ENCODE measurements around the gene IFT81. TPM values are rescaled to one million over a fixed set of nuclear protein-coding genes. Genes with fewer than 3 reads are reported as not detected.

IFT81 gene
- total RNA-seq, 1 experiment from 2014 or later, result 15.5 TPM

DNA sequence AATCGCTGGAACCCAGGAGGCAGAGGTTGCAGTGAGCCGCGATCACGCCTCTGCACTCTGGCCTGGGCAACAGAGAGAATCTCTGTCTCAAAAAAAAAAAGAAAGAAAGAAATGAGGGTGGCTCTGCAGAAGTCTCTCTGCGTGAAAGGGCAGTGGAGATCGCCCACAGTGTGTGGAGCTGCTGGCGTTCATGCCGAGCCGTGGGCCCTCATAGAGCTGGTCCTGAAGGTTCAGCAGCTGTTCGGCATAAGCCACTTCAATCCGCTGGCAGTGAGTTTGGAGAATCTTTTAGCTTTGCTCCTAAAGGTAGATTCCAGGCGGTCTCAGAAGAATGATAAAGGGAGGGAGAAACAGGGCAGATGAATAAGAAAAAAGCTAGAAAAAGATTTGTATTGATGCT, 120.2 kb downstream of the IFT81 start:
- no peaks in the 10 kb centered on the region for H3K4me1 ChIP-seq (ENCODE audit: control insufficient read depth, insufficient read depth, low read length)
- TF ChIP-seq CTCF (IDR thresholded peaks at IDR 0.05), result no peak
- no peak for TF ChIP-seq SIN3A (IDR thresholded peaks at IDR 0.05; ENCODE audit: borderline replicate concordance, insufficient read depth, low read depth, low read length)
- TF ChIP-seq REST (IDR thresholded peaks at IDR 0.05; ENCODE audit: insufficient read depth in 1 of 2, low read depth in 2 of 2, low read length in 1 of 2), result no peak
- no peak for TF ChIP-seq POLR2AphosphoS5 (IDR thresholded peaks at IDR 0.05; ENCODE audit: low read depth, low read length)
- TF ChIP-seq TCF7L2 (IDR thresholded peaks at IDR 0.05; ENCODE audit: low read depth, low read length), result no peak
- in situ Hi-C loops (cut with HindIII; ENCODE audit: low pct_unique_long_range_greater_than_20kb, low sequenced_read_pairs), result no loop called here
- no peak for DNase-seq (ENCODE audit: low read depth, low spot score)
- H3K36me3 ChIP-seq (ENCODE audit: control insufficient read depth, insufficient read depth, low read length), result no peaks in the 10 kb centered on the region
- H3K27ac ChIP-seq (ENCODE audit: low read length), result no peak overlapping the region
- no TSS peak for BruUV-seq (replicated peaks)
- CTCF ChIA-PET, result interaction anchor here (0.5 to 0.7 kb wide), 3 partner anchors 70 to 982 kb away, joined by 5 to 11 read pairs (median 5); no protein-coding TSS in a partner anchor
- no peak overlapping the region for H3K4me3 ChIP-seq (ENCODE audit: low read depth in 2 of 2, low read length in 2 of 2)
- POLR2A ChIA-PET, result interaction anchor here (0.7 kb wide), 1 partner anchor 304 kb away, joined by 3 read pairs; no protein-coding TSS in a partner anchor
- no peaks in the 10 kb centered on the region for H3K9me3 ChIP-seq (ENCODE audit: control insufficient read depth, insufficient read depth, low read depth, low read length)
- ATAC-seq, result no peak
- intact Hi-C loops (cut with micrococcal nuclease; ENCODE audit: unreplicated experiment), result no loop called here
- no peaks in the 10 kb centered on the region for H3K27me3 ChIP-seq (ENCODE audit: control insufficient read depth, insufficient read depth, low read length)

- in situ Hi-C loops (cut with HindIII; ENCODE audit: low pct_unique_long_range_greater_than_20kb, low sequenced_read_pairs) (no loop called here), intact Hi-C loops (cut with micrococcal nuclease; ENCODE audit: unreplicated experiment) (no loop called here)
- no peak for DNase-seq (ENCODE audit: low read depth, low spot score)
- ChIA-PET CTCF (interaction anchor here (0.5 to 0.7 kb wide), 3 partner anchors 69 to 982 kb away, joined by 5 to 11 read pairs (median 5); no protein-coding TSS in a partner anchor), POLR2A (interaction anchor here (0.6 to 0.7 kb wide), 2 partner anchors 14 to 305 kb away, joined by 3 to 6 read pairs; no protein-coding TSS in a partner anchor)
- H3K4me3 ChIP-seq (ENCODE audit: low read depth in 2 of 2, low read length in 2 of 2), result no peak overlapping the region
- no peak overlapping the region for H3K27ac ChIP-seq (ENCODE audit: low read length)
- no peaks in the 10 kb centered on the region for H3K4me1 ChIP-seq (ENCODE audit: control insufficient read depth, insufficient read depth, low read length)
- no peaks in the 10 kb centered on the region for H3K27me3 ChIP-seq (ENCODE audit: control insufficient read depth, insufficient read depth, low read length)
- BruUV-seq (replicated peaks), result no TSS peak
- TF ChIP-seq SIN3A (IDR thresholded peaks at IDR 0.05; ENCODE audit: borderline replicate concordance, insufficient read depth, low read depth, low read length) (no peak), REST (IDR thresholded peaks at IDR 0.05; ENCODE audit: insufficient read depth in 1 of 2, low read depth in 2 of 2, low read length in 1 of 2) (no peak), TCF7L2 (IDR thresholded peaks at IDR 0.05; ENCODE audit: low read depth, low read length) (no peak), POLR2AphosphoS5 (IDR thresholded peaks at IDR 0.05; ENCODE audit: low read depth, low read length) (no peak), CTCF (IDR thresholded peaks at IDR 0.05) (no peak)
- H3K9me3 ChIP-seq (ENCODE audit: control insufficient read depth, insufficient read depth, low read depth, low read length), result no peaks in the 10 kb centered on the region
- ATAC-seq, result no peak
- H3K36me3 ChIP-seq (ENCODE audit: control insufficient read depth, insufficient read depth, low read length), result no peaks in the 10 kb centered on the region
Measured at GRCh38 chr12:110244829-110245228, 120.7 kb downstream of the IFT81 start.

Measured in Panc1 (cell line).